Mesothelial cell of epicardium (in vitro differentiated cells): ENCODE measurements around the gene UQCRC1. TPM values are rescaled to one million over a fixed set of nuclear protein-coding genes. Genes with fewer than 3 reads are reported as not detected.

Experiments
- DNase-seq, 2 experiments: peaks; one replicate each; pipeline ENCODE4 v3.0.0; 2021; ENCODE audit warnings: low spot score in 2 of 2; ENCODE audit not compliant: unreplicated experiment in 2 of 2
- H3K27ac Mint-ChIP-seq: 2 replicates; pipeline ENCODE4 v1.8.0; 2021; ENCODE audit warnings: mixed read lengths
- H3K27me3 Mint-ChIP-seq: 2 replicates; pipeline ENCODE4 v1.8.0; 2021; ENCODE audit warnings: low read depth, mixed read lengths
- H3K36me3 Mint-ChIP-seq: 2 replicates; pipeline ENCODE4 v1.8.0; 2021; ENCODE audit warnings: mixed read lengths
- H3K4me1 Mint-ChIP-seq: 2 replicates; pipeline ENCODE4 v1.8.0; 2021; ENCODE audit warnings: mixed read lengths
- H3K4me3 Mint-ChIP-seq: 2 replicates; pipeline ENCODE4 v1.8.0; 2021; ENCODE audit warnings: mild to moderate bottlenecking, moderate library complexity, mixed read lengths
- H3K9me3 Mint-ChIP-seq: 2 replicates; pipeline ENCODE4 v1.8.0; 2021; ENCODE audit warnings: mixed read lengths
- total RNA-seq: library from RNA; stranded (reverse); gene quantifications from 3 replicates; pipeline ENCODE4 v1.2.1, GENCODE V29; 2021
- TF ChIP-seq, protein P1 (sequence below): fragments of 200-600 bp; sonication (generic); IDR thresholded peaks from one replicate; pipeline ENCODE4 v1.5.0; 2021; ENCODE audit warnings: antibody characterized with exemption; ENCODE audit not compliant: unreplicated experiment

UQCRC1 gene
- total RNA-seq, 1 donor from 2014 or later = 171 TPM

DNA sequence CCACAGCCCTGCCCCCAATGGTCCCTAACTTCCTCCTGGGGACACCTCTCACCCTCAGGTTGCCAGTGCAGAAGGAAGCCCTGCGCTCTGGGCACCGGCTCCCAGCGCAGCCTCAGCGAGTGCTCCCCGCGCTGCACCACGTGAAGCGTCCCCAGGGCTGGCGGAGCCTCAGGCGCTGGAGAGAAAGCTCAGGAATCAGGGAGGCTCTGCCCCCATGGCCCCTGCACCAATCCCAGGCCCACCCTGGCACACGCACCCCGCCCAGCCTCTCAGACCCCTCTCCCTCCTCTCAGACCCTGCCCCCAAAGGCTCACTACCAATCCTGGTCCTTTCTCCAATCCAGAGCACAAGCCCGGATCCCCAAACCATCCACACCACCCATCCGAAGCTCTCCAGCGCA is 21.2 kb downstream of the UQCRC1 start:
- DNase-seq = no peak
- TF ChIP-seq, protein P1, sequence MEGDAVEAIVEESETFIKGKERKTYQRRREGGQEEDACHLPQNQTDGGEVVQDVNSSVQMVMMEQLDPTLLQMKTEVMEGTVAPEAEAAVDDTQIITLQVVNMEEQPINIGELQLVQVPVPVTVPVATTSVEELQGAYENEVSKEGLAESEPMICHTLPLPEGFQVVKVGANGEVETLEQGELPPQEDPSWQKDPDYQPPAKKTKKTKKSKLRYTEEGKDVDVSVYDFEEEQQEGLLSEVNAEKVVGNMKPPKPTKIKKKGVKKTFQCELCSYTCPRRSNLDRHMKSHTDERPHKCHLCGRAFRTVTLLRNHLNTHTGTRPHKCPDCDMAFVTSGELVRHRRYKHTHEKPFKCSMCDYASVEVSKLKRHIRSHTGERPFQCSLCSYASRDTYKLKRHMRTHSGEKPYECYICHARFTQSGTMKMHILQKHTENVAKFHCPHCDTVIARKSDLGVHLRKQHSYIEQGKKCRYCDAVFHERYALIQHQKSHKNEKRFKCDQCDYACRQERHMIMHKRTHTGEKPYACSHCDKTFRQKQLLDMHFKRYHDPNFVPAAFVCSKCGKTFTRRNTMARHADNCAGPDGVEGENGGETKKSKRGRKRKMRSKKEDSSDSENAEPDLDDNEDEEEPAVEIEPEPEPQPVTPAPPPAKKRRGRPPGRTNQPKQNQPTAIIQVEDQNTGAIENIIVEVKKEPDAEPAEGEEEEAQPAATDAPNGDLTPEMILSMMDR = no peak
- no peaks in the 10 kb centered on the region for H3K27me3 Mint-ChIP-seq
- H3K9me3 Mint-ChIP-seq = no peaks in the 10 kb centered on the region
- H3K27ac Mint-ChIP-seq = no peak overlapping the region
- H3K4me1 Mint-ChIP-seq = no peaks in the 10 kb centered on the region
- H3K36me3 Mint-ChIP-seq = no peaks in the 10 kb centered on the region
- H3K4me3 Mint-ChIP-seq = no peak overlapping the region

DNA sequence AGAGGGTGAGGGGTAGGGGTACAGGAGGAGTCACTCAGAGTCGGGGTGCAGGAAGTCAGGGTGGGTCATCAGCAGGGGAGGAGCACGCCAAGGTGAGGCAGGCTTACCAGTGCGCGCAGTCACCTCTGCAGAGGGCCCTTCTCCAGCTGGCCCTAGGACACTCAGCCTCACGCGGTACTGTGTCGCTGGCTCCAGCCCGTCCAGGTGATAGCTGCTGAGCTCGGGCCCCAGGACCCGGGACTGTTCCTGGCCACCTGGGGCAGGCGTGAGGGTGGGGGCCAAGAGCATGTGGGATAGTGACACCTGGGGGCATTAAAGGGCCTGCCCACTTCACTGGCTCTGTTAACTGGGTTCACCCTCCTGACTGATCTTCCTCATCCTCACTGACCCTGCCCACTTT is 21.8 kb downstream of the UQCRC1 start:
- Mint-ChIP-seq H3K4me3 (no peak overlapping the region), H3K27me3 (no peaks in the 10 kb centered on the region), H3K4me1 (no peaks in the 10 kb centered on the region), H3K27ac (no peak overlapping the region), H3K36me3 (no peaks in the 10 kb centered on the region), H3K9me3 (no peaks in the 10 kb centered on the region)
- TF ChIP-seq, protein P1 = no peak
- DNase-seq = no peak

DNA sequence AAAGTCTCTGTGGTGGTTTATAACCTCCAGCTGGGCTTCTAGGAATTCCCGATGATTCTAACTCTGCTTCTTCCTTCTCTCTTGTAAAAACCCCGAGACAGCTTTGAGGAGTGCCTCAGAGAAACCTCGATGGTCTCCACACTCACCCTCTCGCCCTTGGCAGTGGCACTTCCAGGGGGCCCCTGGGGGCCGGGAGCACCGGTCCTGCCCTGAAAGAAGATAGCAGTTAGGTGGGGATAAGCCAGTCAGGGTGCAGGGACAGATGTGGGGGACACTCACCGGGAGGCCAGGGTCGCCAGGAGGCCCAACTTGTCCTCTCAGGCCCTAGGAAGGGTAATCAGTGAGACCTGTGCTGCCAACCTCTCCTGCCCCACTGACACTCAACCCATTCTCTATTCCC is 24.0 kb downstream of the UQCRC1 start:
- DNase-seq = no peak
- Mint-ChIP-seq H3K27ac (no peak overlapping the region), H3K4me1 (no peaks in the 10 kb centered on the region), H3K36me3 (no peaks in the 10 kb centered on the region), H3K9me3 (no peaks in the 10 kb centered on the region), H3K27me3 (no peaks in the 10 kb centered on the region), H3K4me3 (no peak overlapping the region)
- TF ChIP-seq, protein P1 = no peak

DNA sequence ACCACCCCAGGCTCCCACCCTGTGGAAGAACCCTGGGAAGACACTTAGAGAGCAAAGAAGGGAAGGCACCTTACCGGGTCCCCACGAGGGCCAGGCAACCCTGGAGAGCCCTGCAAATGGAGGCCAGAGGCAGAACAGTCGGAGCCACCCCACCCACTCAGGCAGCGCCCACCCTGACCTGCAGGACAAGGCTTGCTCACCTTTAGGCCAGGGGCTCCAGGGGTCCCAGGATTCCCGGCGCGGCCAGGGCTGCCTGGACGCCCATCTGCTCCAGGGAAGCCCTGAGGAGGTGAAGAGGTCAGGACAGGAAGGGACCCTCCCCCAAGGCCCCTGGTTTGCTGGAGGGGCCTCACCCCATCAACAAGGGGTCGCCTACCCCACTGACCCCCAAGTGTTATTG is 24.6 kb downstream of the UQCRC1 start:
- TF ChIP-seq, protein P1 = no peak
- no peak overlapping the region for H3K27ac Mint-ChIP-seq
- DNase-seq = no peak

DNA sequence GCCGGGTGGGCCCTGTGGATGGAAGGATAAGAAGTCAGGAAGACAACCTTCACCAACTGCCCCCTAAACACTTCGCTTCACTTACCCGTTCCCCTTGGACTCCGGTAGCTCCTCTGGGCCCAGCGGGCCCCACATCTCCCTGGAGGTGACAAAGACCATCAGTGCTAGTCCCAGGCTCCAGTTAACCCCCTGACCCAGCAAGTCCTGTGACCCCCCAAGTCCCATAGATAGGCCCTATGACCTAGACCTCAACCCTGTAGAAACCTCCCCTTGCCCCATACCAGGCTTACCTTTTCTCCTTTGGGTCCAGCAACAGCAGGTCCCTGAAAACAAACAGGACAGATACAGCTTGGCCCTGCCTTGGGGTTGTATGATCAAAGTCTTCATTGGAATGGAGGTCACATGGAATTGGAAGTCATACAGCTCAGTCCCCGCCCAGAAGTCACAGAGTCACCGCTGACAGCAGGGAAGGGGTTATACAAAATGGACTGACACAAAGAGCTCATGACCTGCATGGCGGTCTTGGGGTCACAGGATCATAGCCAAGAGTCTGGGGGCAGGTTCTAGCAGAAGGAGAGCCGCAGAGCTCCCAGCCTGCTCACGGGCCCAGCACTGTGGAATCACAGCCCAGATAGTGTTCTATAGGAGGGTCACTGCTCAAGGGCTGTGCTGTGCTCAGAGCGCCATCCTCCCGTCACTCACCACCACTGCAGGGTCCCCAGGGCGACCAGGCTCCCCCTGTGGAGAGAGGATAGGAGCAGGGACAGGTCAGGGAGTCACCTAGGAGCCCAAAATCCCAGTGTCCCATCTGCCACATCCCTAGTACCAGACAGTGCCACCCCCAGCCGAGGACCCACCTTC is 27.6 kb downstream of the UQCRC1 start:
- Mint-ChIP-seq H3K4me1 (no peaks in the 10 kb centered on the region), H3K9me3 (no peaks in the 10 kb centered on the region), H3K36me3 (no peaks in the 10 kb centered on the region), H3K4me3 (no peak overlapping the region), H3K27me3 (no peaks in the 10 kb centered on the region), H3K27ac (no peak overlapping the region)
- TF ChIP-seq, protein P1 = no peak
- DNase-seq = no peak

More for the DNA sequence above, 24.6 kb downstream of the UQCRC1 start:
- Mint-ChIP-seq H3K27me3 (no peaks in the 10 kb centered on the region), H3K36me3 (no peaks in the 10 kb centered on the region), H3K4me1 (no peaks in the 10 kb centered on the region), H3K9me3 (no peaks in the 10 kb centered on the region), H3K4me3 (no peak overlapping the region)
